GM12878 (cell line): ENCODE measurements around the gene C15orf39.
"Not testable (repeated sequence)": the region's sequence is repeated elsewhere in the genome, so short reads cannot be mapped to it uniquely, and the experiment has no call there.

Source experiments
- CHD2 ChIP-seq: IDR thresholded peaks from 2 replicates; pipeline ENCODE4 v1.6.1; 2011; ENCODE audit warnings: low read depth, low read length, improper control_type of control experiment, borderline replicate concordance
- CREM ChIP-seq: IDR thresholded peaks from 2 replicates; pipeline ENCODE4 v1.6.1; 2014; ENCODE audit warnings: antibody characterized with exemption, low read depth
- EP300 ChIP-seq, 2 experiments: fragments of 150-350 bp in 1 of 2; IDR thresholded peaks; 2 replicates each; pipeline ENCODE4 v1.6.1; 2011 to 2012; ENCODE audit warnings: low read depth in 2 of 2, low read length in 2 of 2, borderline replicate concordance in 1 of 2, improper control_type of control experiment in 1 of 2, inconsistent platforms in 1 of 2; ENCODE audit not compliant: control insufficient read depth in 1 of 2
- FOXK2 ChIP-seq: fragments of 450-650 bp; IDR thresholded peaks from 2 replicates; pipeline ENCODE4 v1.6.1; 2017; ENCODE audit warnings: mild to moderate bottlenecking, moderate library complexity
- KAT2A ChIP-seq: conservative IDR thresholded peaks from 2 replicates; pipeline ENCODE4 v1.6.1; 2011; ENCODE audit warnings: low read depth, low read length; ENCODE audit not compliant: control insufficient read depth
- POLR2A ChIP-seq: IDR thresholded peaks from 2 replicates; pipeline ENCODE4 v1.6.1; 2011; ENCODE audit warnings: low read depth, mild to moderate bottlenecking, low read length
- POLR2AphosphoS5 ChIP-seq: IDR thresholded peaks from 2 replicates; pipeline ENCODE4 v1.6.1; 2011; ENCODE audit warnings: mild to moderate bottlenecking, low read length, inconsistent platforms
- TCF12 ChIP-seq: IDR thresholded peaks from 2 replicates; pipeline ENCODE4 v1.6.1; 2011; ENCODE audit warnings: low read depth, mild to moderate bottlenecking, low read length
- YY1 ChIP-seq: IDR thresholded peaks from 2 replicates; pipeline ENCODE4 v1.6.1; 2011; ENCODE audit warnings: low read depth, mild to moderate bottlenecking, low read length
- TF ChIP-seq, protein P1 (sequence below), 3 experiments: IDR thresholded peaks in 2 of 3; conservative IDR thresholded peaks in 1 of 3; 2 replicates each; pipeline ENCODE4 v1.5.1; 2011; ENCODE audit warnings: low read depth in 3 of 3, low read length in 3 of 3, mild to moderate bottlenecking in 3 of 3, control low read depth in 2 of 3, moderate library complexity in 2 of 3, inconsistent platforms in 1 of 3, mixed read lengths in 1 of 3; ENCODE audit not compliant: control insufficient read depth in 2 of 3, insufficient read depth in 1 of 3; ENCODE audit errors: extremely low read depth in 1 of 3
- TF ChIP-seq, protein P2 (sequence below): fragments of 450-650 bp; IDR thresholded peaks from 2 replicates; pipeline ENCODE4 v1.6.1; 2017; ENCODE audit warnings: mild to moderate bottlenecking

- not testable (repeated sequence) for TF ChIP-seq CHD2; YY1; TCF12; CREM; FOXK2; EP300 (IDR thresholded peaks at IDR 0.05; ENCODE audit: borderline replicate concordance in 1 of 2, control insufficient read depth in 1 of 2, low read depth in 2 of 2, low read length in 2 of 2); POLR2A; KAT2A; POLR2AphosphoS5
- TF ChIP-seq, protein P1, sequence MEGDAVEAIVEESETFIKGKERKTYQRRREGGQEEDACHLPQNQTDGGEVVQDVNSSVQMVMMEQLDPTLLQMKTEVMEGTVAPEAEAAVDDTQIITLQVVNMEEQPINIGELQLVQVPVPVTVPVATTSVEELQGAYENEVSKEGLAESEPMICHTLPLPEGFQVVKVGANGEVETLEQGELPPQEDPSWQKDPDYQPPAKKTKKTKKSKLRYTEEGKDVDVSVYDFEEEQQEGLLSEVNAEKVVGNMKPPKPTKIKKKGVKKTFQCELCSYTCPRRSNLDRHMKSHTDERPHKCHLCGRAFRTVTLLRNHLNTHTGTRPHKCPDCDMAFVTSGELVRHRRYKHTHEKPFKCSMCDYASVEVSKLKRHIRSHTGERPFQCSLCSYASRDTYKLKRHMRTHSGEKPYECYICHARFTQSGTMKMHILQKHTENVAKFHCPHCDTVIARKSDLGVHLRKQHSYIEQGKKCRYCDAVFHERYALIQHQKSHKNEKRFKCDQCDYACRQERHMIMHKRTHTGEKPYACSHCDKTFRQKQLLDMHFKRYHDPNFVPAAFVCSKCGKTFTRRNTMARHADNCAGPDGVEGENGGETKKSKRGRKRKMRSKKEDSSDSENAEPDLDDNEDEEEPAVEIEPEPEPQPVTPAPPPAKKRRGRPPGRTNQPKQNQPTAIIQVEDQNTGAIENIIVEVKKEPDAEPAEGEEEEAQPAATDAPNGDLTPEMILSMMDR (IDR thresholded peaks at IDR 0.05 in 2 of 3, conservative IDR thresholded peaks at IDR 0.05 in 1 of 3; ENCODE audit: control insufficient read depth in 2 of 3, extremely low read depth in 1 of 3, insufficient read depth in 1 of 3, low read depth in 3 of 3, low read length in 3 of 3), result not testable (repeated sequence)
- TF ChIP-seq, protein P2, sequence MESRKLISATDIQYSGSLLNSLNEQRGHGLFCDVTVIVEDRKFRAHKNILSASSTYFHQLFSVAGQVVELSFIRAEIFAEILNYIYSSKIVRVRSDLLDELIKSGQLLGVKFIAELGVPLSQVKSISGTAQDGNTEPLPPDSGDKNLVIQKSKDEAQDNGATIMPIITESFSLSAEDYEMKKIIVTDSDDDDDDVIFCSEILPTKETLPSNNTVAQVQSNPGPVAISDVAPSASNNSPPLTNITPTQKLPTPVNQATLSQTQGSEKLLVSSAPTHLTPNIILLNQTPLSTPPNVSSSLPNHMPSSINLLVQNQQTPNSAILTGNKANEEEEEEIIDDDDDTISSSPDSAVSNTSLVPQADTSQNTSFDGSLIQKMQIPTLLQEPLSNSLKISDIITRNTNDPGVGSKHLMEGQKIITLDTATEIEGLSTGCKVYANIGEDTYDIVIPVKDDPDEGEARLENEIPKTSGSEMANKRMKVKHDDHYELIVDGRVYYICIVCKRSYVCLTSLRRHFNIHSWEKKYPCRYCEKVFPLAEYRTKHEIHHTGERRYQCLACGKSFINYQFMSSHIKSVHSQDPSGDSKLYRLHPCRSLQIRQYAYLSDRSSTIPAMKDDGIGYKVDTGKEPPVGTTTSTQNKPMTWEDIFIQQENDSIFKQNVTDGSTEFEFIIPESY, result not testable (repeated sequence)
Observed at GRCh38 chr15:75245741-75246140, 44.1 kb downstream of the C15orf39 start.
